GM12873 (cell line): Measurements from ENCODE around the gene SGPP2.

ENCODE experiments used
- CTCF ChIP-seq: IDR thresholded peaks from 2 replicates; pipeline ENCODE4 v1.5.1; 2012; ENCODE audit warnings: low read depth, mild to moderate bottlenecking, moderate library complexity, low read length, control low read depth; ENCODE audit not compliant: insufficient read depth; ENCODE audit errors: missing control alignments

Gene SGPP2

GRCh38 chr2:222538535-222538934 lies 114.2 kb downstream of the SGPP2 start:
- TF ChIP-seq CTCF = no peak

DNA sequence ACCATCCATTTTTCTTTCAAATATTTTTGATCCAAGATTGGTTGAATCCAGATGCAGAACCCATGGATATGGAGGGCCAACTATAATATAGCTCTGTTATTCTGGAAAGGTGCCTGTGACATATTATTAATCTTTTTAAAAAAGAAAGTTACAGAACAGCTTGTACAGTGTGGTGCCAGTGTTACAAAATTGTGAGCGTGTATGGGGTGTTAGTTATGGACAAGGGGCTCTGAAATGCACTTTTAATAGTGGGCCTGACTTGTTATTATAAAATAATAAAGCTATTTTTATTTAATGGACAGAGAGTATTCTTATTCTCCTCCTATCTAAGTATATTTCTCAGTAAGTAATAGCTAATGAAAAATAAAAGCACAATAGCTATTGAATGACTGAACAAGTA lies 120.3 kb downstream of the SGPP2 start:
- TF ChIP-seq CTCF = no peak

- TF ChIP-seq CTCF = no peak
These were observed 121.8 kb downstream of the SGPP2 start for GRCh38 chr2:222545823-222546795.

DNA sequence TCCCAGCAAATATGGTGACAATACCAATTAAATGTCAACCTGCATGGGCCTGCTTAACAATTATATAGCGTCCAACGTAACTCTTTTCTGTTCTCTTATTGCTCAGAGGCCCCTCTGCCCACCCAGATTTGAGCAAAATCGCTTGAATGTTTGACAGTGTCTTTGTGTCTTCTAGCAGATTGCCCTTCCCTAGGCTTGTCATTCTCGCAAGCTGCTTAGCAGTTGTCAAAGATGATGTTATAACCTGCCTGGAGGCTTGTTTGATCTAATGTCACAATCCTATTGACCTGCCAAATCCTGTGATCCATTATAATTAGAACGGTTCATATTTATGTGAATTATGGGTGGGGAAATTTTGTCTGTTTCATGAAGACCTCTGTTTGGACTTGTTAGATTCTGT lies 122.7 kb downstream of the SGPP2 start:
- TF ChIP-seq CTCF = no peak

GRCh38 chr2:222548992-222549391 lies 124.6 kb downstream of the SGPP2 start:
- TF ChIP-seq CTCF = no peak

DNA sequence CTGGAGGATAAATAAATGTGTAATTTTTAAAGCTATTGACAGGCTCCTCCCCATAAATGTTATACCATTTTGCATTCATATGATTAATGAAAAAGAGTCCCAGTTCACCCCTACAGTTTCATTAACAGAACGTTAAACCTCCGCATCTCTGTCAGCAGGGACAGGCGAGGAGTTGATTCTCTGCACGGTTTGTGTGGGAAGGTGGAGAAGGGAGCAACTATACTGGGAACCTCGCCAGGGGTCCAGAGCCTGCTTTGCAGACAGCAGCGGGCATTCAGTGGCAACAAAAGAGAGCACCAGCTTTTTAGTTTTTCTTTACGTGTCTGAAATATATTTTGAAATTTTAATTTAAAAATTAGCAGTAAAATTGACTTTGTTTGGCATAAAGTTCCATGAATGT lies 130.2 kb downstream of the SGPP2 start:
- TF ChIP-seq CTCF = no peak

DNA sequence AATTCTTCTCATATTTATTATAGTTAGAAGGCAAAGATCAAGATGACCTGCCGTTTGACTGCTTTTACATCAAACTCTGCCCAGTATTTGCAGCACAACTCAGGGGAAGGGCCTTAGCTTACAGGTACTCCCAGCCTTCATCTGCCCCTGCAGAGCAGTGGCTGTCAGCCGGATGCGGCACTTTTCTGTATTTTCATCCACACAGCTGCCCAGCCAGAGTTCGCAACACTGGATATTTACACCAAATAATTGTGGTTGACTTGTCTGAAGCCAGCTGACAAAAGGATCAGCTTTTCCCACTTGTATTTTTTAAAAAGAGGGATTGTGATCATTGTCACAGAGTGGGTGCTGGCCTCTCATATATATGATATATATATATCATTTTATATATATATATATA lies 136.8 kb downstream of the SGPP2 start:
- no peak for TF ChIP-seq CTCF
